ENCODE measurements around the gene COL4A3.

Gene COL4A3

GRCh38 chr2:227310756-227311110 is 146.3 kb downstream of the COL4A3 start:
- Histone ChIP-seq H4K20me1 (ENCODE audit: insufficient read depth, low read length) (no peaks in the 10 kb centered on the region), H3K4me3 (ENCODE audit: low read depth, low read length, poor library complexity, severe bottlenecking) (no peak overlapping the region), H3K4me2 (ENCODE audit: low read length) (no peak overlapping the region), H3K9me3 (ENCODE audit: low read length) (no peaks in the 10 kb centered on the region), H3F3A (ENCODE audit: insufficient read depth, low read length) (no peaks in the 10 kb centered on the region), H3K79me2 (ENCODE audit: insufficient read depth, low read length) (no peaks in the 10 kb centered on the region), H3K36me3 (ENCODE audit: insufficient read depth, low read length) (peaks cover 48% of the 10 kb centered on the region), H3K9ac (ENCODE audit: low read length) (no peak overlapping the region), H3K9me2 (ENCODE audit: low read depth, low read length) (no peaks in the 10 kb centered on the region), H3K27ac (ENCODE audit: low read depth, low read length, poor library complexity, severe bottlenecking) (no peak overlapping the region), H3K27me3 (ENCODE audit: insufficient read depth, low read length) (no peaks in the 10 kb centered on the region), H3K4me1 (ENCODE audit: insufficient read depth, low read length, severe bottlenecking) (no peaks in the 10 kb centered on the region), H2AFZ (ENCODE audit: low read length) (no peak overlapping the region)
- no peak for TF ChIP-seq EZH2 (IDR thresholded peaks at IDR 0.05; ENCODE audit: borderline replicate concordance, low read length)
- TF ChIP-seq, protein P1, sequence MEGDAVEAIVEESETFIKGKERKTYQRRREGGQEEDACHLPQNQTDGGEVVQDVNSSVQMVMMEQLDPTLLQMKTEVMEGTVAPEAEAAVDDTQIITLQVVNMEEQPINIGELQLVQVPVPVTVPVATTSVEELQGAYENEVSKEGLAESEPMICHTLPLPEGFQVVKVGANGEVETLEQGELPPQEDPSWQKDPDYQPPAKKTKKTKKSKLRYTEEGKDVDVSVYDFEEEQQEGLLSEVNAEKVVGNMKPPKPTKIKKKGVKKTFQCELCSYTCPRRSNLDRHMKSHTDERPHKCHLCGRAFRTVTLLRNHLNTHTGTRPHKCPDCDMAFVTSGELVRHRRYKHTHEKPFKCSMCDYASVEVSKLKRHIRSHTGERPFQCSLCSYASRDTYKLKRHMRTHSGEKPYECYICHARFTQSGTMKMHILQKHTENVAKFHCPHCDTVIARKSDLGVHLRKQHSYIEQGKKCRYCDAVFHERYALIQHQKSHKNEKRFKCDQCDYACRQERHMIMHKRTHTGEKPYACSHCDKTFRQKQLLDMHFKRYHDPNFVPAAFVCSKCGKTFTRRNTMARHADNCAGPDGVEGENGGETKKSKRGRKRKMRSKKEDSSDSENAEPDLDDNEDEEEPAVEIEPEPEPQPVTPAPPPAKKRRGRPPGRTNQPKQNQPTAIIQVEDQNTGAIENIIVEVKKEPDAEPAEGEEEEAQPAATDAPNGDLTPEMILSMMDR (IDR thresholded peaks at IDR 0.05; ENCODE audit: low read length): no peak

GRCh38 chr2:227311861-227312506 is 147.6 kb downstream of the COL4A3 start:
- peaks cover 40% of the 10 kb centered on the region for H3K36me3 ChIP-seq (ENCODE audit: insufficient read depth, low read length)
- H3K9me3 ChIP-seq (ENCODE audit: low read length): 0 out of 2 replicates have a peak, but pooled peaks cover 2% of the 10 kb centered on the region
- H3K27me3 ChIP-seq (ENCODE audit: insufficient read depth, low read length): no peaks in the 10 kb centered on the region
- H3F3A ChIP-seq (ENCODE audit: insufficient read depth, low read length): no peaks in the 10 kb centered on the region
- H3K4me1 ChIP-seq (ENCODE audit: insufficient read depth, low read length, severe bottlenecking): no peaks in the 10 kb centered on the region
- no peaks in the 10 kb centered on the region for H3K9me2 ChIP-seq (ENCODE audit: low read depth, low read length)
- no peak overlapping the region for H3K4me3 ChIP-seq (ENCODE audit: low read depth, low read length, poor library complexity, severe bottlenecking)
- no peak overlapping the region for H2AFZ ChIP-seq (ENCODE audit: low read length)
- no peaks in the 10 kb centered on the region for H4K20me1 ChIP-seq (ENCODE audit: insufficient read depth, low read length)
- H3K4me2 ChIP-seq (ENCODE audit: low read length): no peak overlapping the region
- TF ChIP-seq EZH2 (IDR thresholded peaks at IDR 0.05; ENCODE audit: borderline replicate concordance, low read length): no peak
- TF ChIP-seq, protein P1 (IDR thresholded peaks at IDR 0.05; ENCODE audit: low read length): no peak
- no peak overlapping the region for H3K27ac ChIP-seq (ENCODE audit: low read depth, low read length, poor library complexity, severe bottlenecking)
- H3K9ac ChIP-seq (ENCODE audit: low read length): no peak overlapping the region
- H3K79me2 ChIP-seq (ENCODE audit: insufficient read depth, low read length): no peaks in the 10 kb centered on the region

DNA sequence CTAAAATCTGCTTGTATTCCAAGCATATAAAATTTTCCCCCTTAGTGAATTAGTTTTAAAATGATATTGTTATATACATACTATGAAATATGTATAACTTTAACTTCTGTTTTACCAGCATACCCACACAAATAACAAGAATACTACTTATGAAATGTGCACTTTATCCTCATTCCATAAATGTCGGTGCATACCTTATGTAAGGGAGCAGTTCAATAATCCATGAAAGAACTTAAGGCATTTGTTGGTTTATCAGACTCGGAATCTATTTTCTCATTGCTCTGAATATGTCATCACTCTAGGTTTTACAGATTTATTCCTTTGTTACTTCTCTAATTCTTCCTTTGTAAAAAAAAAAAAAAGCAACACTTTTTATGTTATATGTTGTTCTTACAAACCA is 148.2 kb downstream of the COL4A3 start:
- H3K9me2 ChIP-seq (ENCODE audit: low read depth, low read length): no peaks in the 10 kb centered on the region
- peaks cover 6% of the 10 kb centered on the region; the same call in 1 of the 2 replicates for H3K9me3 ChIP-seq (ENCODE audit: low read length)
- H3K9ac ChIP-seq (ENCODE audit: low read length): no peak overlapping the region
- H4K20me1 ChIP-seq (ENCODE audit: insufficient read depth, low read length): no peaks in the 10 kb centered on the region
- H3K4me2 ChIP-seq (ENCODE audit: low read length): no peak overlapping the region
- H2AFZ ChIP-seq (ENCODE audit: low read length): no peak overlapping the region
- no peak for TF ChIP-seq EZH2 (IDR thresholded peaks at IDR 0.05; ENCODE audit: borderline replicate concordance, low read length)
- TF ChIP-seq, protein P1 (IDR thresholded peaks at IDR 0.05; ENCODE audit: low read length): no peak
- H3K36me3 ChIP-seq (ENCODE audit: insufficient read depth, low read length): peaks cover 34% of the 10 kb centered on the region
- no peak overlapping the region for H3K27ac ChIP-seq (ENCODE audit: low read depth, low read length, poor library complexity, severe bottlenecking)
- no peaks in the 10 kb centered on the region for H3K4me1 ChIP-seq (ENCODE audit: insufficient read depth, low read length, severe bottlenecking)
- H3K4me3 ChIP-seq (ENCODE audit: low read depth, low read length, poor library complexity, severe bottlenecking): no peak overlapping the region
- H3K79me2 ChIP-seq (ENCODE audit: insufficient read depth, low read length): no peaks in the 10 kb centered on the region
- no peaks in the 10 kb centered on the region for H3F3A ChIP-seq (ENCODE audit: insufficient read depth, low read length)
- no peaks in the 10 kb centered on the region for H3K27me3 ChIP-seq (ENCODE audit: insufficient read depth, low read length)

Measured in OCI-LY1 (cell line).